Fibroblast of skin of right quadriceps (primary cell): Measurements from ENCODE around the gene LGR4.

Experiments
- DNase-seq: peaks from one replicate; pipeline ENCODE4 v3.0.0-alpha.2; 2013

Gene LGR4

DNA sequence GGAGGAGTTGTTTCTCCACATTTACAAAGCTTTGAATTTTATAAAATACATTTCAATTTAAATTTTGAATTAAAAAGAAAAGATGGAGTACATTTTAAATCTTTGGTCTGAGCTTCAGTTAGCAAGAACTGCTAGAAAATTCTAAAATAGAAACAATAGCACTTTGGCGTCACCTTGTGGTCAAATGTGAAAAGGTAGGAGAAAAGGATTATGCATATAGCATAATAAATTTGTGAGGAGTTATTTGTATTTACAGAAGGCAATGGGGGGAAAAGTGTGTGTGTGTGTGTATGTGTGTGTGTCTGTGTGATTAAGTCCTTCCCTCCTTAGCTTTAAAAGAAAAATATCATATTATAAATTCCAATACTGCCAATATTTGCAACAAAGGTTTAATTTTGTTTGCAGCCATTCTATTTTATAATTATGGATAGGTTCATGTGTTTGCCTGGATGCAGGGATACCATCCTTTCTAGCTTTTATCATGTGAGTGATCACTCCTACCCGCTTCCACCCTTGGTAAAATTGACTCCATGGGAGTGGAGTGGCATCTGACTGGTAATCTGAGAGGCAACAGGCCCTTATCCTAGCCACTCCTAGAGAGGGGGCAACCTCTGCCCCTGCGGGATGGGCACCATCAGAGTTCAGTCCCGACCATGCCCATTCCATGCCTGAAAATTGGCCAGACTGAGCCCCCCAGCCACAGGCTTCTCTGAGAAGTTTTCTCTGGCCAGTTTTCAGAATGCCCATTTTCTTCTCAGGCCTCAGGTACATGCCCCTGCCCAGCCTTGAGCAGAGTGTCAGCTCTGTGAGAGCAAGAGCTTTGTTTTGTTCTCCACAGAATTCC lies 13.6 kb upstream of the LGR4 start:
- DNase-seq, result peak; percentile 69

- DNase-seq, result no peak
Measured at GRCh38 chr11:27482793-27483192, 10.2 kb upstream of the LGR4 start.

DNA sequence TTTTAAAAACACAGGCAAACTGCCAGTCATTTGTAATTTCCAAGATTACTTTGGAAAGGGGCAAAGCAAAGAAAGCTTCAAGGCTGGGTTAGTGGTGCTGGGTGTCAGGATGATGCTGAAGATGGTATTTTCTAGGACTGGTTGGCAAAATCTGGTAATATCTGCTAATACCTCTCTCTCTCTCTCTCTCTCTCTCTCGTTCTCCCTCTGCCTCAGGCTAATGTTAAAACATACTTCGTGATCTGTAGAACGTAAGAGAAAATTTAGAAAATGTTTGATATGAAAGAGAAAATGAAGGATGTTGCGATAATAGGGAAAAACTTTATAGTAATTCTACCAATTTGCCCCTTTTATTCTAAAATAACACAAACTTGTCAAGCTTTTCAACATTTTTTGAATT lies 9.4 kb upstream of the LGR4 start:
- no peak for DNase-seq

DNA sequence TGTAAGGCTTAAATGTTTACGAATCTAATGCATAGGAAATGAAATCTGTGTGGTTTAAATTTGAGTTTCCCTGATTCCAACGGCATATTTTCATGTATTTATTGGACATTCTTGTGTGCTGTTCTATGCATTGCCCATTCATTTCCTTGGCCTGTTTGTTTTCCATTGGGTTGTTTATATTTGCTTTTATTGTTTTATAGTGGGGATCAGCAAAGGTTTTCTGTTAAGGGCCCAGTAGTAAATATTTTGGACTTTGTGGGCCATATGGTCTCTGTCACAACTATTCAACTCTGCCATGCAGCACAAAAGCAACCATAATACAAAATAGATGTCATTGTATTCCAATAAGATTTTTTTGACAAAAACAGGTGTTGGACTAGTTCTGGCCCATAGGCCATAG lies 5.2 kb upstream of the LGR4 start:
- no peak for DNase-seq

DNA sequence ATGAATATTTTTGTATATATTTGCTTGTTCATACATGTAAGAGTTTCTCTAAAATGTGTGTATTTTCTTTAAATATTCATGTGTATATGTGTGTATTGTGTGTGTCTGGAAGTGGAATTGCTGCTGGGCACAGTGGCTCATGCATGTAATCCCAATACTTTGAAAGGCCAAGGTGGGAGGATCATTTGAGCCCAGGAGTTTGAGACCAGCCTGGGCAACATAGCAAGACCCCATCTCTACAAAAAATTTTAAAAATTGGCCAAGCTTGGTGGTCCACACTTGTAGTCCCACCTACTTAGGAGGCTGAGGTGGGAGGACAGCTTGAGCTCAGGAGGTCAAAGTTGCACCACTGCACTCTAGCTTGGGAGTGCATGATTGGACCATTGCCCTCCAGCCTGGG lies 4.7 kb upstream of the LGR4 start:
- no peak for DNase-seq

- no peak for DNase-seq
Measured at GRCh38 chr11:27475622-27476021, 3.0 kb upstream of the LGR4 start.

DNA sequence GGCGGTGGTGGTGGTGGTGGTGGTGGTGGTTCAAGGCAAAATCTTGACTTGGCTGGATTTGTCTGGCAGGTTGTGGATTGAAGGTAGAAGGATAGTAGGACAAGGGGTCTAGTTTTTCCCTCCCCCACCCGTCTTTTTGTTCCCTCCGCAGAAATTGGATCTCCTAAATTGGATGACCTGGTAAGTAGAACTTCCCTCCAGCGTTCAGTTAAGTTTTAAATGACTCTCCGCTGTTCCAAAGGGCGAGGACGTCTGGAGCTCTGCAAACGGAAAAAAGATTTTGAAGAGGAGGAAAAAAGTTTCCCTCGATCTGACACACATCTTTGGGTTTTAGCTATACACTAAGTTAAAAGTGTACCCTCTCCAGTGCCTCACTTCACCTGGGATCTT lies 422 bp upstream of the LGR4 start:
- no peak for DNase-seq

DNA sequence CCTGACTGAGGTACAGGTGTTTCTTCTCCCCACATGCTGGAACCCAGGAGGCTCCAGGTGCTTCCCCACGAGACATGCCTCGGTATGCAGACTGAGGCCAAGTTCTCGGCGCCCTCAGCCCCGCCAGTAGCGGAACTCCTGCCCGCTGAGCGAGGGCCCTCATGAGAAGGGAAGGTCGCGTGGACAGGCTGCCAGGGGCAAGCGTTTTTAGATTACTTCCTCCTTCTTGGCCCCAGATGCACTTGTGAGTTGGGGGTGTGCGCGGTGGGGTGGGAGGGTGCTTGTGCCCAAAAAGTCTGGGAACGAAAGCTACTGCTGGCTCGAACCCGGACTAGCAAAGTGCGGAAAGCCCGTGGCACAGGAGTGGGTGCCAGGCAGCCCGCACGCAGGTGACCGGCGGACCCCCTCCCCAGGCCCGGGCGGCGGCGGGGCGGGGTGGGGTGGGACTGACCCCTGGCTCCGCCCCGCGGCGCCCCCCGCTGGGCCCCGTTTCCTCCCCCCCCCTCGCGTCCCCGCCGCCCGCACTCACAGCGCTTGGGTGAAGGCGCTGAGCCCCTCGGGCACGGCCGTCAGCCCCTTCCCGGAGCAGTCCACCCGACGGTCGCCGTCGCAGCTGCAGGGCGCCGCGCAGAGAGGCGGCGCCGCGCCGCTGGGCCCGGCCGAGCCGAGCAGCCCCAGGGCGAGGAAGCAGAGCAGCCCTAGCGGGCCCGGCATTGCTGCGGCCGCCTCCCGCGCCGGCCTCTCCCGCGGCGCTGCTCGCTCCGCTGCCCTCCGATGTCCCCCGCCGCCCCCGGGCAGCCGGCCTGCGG lies 797 bp downstream of the LGR4 start:
- no peak for DNase-seq

DNA sequence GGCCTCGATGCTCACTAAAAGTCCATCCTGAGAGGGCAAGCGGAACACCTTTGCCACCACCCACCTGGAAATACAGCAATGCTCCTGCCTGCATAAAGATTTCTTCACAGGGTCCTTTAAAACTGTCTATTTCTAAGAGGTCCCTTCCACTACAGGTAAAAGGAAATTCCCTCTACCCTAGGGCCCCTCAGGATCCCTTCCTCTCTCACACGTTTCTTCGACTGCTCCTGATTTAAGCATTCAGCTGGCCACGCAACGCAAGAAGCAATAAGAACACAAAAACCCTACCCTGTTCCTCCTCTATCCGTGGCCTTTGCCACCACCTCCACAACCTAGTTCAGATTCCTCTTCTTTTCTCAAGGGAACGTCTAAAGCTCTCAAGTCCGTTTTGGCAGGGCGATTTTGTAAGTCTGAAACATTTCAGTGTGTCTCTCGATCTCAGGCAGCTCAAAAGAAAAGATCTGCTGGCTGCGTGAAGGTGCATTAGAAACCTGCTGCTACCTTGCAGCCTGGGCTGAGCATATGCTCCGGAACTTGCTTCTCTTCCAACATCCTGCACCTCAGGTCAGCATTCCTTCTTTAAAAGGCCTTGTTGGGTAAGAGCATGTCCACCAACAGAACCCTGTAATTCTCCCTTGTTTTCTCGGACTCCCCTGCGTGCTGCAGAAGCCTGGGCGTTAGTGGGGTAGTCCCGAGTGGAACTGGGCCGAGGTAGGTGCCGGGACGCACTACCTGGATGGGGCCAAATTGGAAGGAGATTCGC lies 1.6 kb downstream of the LGR4 start:
- no peak for DNase-seq

DNA sequence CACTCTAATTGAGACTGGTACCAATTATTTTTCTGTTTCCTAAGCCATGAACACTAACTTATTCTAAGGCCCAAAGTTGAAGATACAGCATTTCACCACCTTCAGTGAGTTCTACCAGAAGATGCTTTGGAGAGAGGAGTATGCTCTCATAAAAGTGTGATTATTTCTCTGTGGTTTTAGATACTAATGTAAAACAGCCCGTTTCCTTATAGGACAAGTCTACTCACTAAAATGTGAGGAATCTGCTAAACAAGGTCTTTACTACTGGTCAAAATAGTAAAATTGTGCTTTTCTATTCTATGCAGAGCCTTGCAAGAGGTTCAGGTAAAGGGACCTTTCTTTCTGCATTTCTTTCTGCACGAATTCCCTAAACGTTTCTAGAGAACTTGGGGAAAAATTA lies 2.4 kb downstream of the LGR4 start:
- peak; percentile 41 for DNase-seq

DNA sequence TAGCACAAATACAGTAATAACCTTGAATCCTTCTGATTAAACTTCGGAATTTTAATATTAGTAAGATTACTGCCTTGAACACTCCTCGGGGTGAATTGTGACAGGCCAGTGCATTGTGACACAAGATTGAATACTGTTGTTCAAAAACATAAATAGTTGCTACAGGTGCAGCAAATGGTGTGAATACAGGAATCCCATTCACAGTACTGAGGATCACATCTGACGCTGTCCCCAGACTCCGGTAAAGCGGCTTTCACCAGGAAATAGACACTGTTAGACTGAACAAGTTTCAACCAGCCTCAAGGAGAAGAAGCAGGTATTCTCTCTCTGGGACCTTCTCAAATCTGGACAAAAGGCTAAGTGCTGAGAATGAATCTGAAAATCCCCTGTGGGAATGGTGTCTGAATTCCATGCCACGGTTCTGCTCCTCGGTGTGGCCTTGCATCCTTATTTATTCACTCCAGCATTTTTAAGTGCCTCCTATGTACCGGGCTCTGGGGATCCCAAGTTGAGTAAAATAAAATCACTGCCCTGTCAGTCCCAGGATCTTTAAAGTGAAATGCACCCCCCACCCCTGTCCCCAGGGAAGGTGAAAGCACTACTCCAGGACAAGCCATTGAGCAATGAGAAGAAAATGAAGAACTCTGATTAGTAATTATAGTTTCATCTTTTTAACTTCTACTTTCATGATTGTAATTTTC lies 3.4 kb downstream of the LGR4 start:
- DNase-seq, result no peak

- DNase-seq, result peak; percentile 88
Measured at GRCh38 chr11:27468209-27468994, 4.2 kb downstream of the LGR4 start.

DNA sequence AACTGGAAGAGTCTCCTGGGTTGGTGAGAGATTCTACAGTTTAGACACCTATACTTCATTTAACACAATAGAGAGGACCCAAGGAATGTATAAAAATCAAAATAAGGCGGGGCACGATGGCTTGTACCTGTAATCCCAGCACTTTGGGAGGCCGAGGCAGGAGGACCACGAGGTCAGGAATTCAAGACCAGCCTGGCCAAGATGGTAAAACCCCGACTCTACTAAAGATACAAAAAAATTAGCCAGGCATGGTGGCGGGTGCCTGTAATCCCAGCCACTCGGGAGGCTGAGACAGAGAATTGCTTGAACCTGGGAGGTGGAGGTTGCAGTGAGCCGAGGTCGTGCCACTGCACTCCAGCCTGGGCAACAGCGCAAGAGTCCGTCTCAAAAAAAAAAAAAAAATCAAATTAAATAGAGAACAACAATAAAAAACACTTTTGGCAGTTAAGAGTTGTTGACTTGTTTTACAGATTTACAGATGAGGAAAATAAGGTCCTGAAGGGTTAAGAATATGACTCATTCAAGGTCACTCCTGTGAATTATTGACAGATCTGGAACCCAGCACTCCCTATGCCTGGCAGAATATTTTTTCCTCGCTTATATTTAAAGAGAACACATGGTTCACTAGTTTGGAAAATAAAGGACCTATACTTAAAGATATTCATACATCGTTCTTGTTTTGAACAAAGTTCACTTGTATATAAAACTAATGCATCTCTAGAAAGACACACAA lies 5.2 kb downstream of the LGR4 start:
- no peak for DNase-seq

- no peak for DNase-seq
Measured at GRCh38 chr11:27466363-27466762, 6.2 kb downstream of the LGR4 start.

- no peak for DNase-seq
Measured at GRCh38 chr11:27465629-27466028, 7.0 kb downstream of the LGR4 start.

DNA sequence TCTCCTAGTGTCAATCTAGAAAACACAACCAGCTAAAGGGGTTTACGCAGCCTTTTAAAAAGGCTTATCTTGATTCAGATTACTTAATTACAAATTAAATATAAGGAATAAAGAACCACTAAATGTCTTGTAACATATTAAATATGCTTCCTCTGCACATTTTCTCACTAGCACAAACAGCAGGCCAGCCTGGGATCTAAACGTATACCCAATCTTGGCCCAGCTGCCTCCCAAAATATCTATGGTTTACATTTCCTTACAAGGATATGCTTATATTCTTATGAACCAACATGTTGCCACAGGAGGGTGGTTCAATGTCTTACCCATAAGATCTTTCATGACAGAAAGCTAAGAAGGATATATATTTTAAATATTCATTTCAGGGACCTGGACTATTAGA lies 7.7 kb downstream of the LGR4 start:
- no peak for DNase-seq

DNA sequence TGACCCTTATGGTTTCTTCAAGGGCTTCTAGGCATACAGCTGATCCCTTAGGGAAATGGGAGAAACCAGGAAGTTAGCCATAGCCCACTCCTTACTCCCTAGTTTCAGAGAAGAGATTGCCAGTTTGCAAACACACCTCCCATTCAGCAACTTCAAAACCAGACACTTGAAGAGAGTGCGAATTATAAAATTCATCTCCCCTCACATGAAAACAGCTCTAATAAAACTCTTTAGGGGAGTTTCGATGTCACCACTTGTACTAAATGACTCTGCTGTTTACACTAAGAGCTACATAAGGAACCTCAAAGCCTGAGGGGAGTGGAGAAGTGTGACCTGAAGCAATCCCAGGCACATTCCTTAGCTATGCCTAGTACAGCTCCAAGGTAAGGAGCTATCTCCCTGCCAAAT lies 8.3 kb downstream of the LGR4 start:
- peak; percentile 61 for DNase-seq

DNA sequence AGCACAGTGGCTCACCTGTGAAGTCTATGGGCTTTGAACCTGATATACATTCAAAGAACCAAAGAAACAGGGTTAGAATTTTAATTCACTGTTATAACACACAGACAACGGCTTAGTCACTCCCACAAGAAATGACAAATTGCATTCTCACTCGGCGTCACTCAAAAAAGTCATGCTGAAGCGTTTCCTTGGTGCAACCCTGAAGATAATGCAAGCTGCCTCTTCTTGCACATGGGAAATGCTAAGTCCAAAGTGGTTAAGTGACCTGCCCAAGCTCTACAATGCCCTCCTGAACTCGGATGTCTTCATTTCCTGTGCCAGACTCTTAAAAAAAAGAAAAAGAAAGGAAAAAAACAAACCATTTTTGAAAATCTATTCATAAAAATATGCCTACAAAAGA lies 10.0 kb downstream of the LGR4 start:
- DNase-seq, result no peak

GRCh38 chr11:27460158-27460978 lies 12.2 kb downstream of the LGR4 start:
- no peak for DNase-seq

GRCh38 chr11:27459191-27459590 lies 13.4 kb downstream of the LGR4 start:
- DNase-seq, result no peak
